ENCODE measurements around the gene COL20A1. TPM values are rescaled to one million over a fixed set of nuclear protein-coding genes. Genes with fewer than 3 reads are reported as not detected.
"Not testable (repeated sequence)": the region's sequence is repeated elsewhere in the genome, so short reads cannot be mapped to it uniquely, and the experiment has no call there.

Gene COL20A1
- total and polyA plus RNA-seq, 2 donors (not counting 1 experiment from before 2014, with no cell fraction given) = not detected

DNA sequence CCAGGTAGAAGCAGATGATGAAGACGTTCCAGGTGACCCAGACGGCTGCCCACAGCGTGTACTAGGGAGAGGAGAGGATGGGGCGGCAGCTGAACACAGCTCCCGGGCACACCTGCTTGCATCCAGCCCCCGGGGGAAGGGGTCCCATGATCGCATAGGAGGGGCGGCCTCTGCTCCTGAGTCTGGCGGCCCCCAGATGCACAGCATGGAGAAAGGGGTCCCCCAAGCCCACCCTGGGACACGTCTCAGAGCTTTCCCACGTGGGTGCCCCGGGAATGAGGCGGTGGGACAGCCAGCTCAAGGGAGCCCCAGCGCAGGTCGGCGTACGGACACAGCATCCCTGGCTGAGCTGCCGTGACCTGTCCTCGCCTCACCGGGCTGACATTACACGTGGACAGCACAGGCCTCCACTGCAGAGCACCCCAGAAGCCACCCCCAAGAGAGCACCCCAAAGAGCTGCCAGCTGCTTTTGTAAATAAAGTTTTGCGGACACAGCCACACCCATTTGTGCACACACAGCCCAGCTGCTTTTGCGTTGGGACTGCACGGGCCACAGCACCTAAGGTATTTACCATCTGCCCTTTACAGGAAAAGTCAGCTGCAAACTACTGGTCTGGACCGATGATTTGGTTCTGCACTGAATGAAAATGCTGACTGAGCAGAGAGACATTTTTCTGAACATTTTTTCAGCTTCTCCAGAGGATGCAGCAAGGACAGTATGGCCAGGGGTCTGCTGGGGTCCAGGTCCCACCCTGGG lies 44.0 kb upstream of the COL20A1 start:
- DNase-seq (ENCODE audit: low read depth in 2 of 2) = no peak
- peaks cover 12% of the 10 kb centered on the region for H3K27me3 ChIP-seq (ENCODE audit: control insufficient read depth, insufficient read depth, low read length)
- no peaks in the 10 kb centered on the region for H4K20me1 ChIP-seq (ENCODE audit: control insufficient read depth, extremely low read depth, insufficient read depth, low read length)
- H3K4me3 ChIP-seq (replicated peaks in 1 of 4; ENCODE audit: control extremely low read depth in 1 of 4, insufficient read depth in 1 of 4, low read depth in 3 of 4, low read length in 4 of 4) = no peak overlapping the region
- H3K9me3 ChIP-seq (ENCODE audit: control insufficient read depth, insufficient read depth, low read depth, low read length) = no peaks in the 10 kb centered on the region
- H3K4me1 ChIP-seq (ENCODE audit: control insufficient read depth, extremely low read depth, insufficient read depth, low read length) = no peaks in the 10 kb centered on the region
- no peaks in the 10 kb centered on the region for H3K36me3 ChIP-seq (ENCODE audit: control insufficient read depth, insufficient read depth, low read length)
- H2AFZ ChIP-seq (ENCODE audit: low read length) = no peak overlapping the region
- H3K4me2 ChIP-seq (ENCODE audit: extremely low read depth, insufficient read depth, low read length) = no peak overlapping the region
- no peak for TF ChIP-seq EZH2 (IDR thresholded peaks at IDR 0.05; ENCODE audit: low read length, missing control alignments)
- TF ChIP-seq, protein P1, sequence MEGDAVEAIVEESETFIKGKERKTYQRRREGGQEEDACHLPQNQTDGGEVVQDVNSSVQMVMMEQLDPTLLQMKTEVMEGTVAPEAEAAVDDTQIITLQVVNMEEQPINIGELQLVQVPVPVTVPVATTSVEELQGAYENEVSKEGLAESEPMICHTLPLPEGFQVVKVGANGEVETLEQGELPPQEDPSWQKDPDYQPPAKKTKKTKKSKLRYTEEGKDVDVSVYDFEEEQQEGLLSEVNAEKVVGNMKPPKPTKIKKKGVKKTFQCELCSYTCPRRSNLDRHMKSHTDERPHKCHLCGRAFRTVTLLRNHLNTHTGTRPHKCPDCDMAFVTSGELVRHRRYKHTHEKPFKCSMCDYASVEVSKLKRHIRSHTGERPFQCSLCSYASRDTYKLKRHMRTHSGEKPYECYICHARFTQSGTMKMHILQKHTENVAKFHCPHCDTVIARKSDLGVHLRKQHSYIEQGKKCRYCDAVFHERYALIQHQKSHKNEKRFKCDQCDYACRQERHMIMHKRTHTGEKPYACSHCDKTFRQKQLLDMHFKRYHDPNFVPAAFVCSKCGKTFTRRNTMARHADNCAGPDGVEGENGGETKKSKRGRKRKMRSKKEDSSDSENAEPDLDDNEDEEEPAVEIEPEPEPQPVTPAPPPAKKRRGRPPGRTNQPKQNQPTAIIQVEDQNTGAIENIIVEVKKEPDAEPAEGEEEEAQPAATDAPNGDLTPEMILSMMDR (conservative IDR thresholded peaks at IDR 0.05 in 1 of 2, IDR thresholded peaks at IDR 0.05 in 1 of 2; ENCODE audit: low read depth in 1 of 2, low read length in 2 of 2) = no peak
- no peak overlapping the region for H3K27ac ChIP-seq (ENCODE audit: insufficient read depth, low read length)
- H3K9ac ChIP-seq (ENCODE audit: insufficient read depth, low read length) = no peak overlapping the region
- no peaks in the 10 kb centered on the region for H3K79me2 ChIP-seq (ENCODE audit: control insufficient read depth, insufficient read depth, low read length)

DNA sequence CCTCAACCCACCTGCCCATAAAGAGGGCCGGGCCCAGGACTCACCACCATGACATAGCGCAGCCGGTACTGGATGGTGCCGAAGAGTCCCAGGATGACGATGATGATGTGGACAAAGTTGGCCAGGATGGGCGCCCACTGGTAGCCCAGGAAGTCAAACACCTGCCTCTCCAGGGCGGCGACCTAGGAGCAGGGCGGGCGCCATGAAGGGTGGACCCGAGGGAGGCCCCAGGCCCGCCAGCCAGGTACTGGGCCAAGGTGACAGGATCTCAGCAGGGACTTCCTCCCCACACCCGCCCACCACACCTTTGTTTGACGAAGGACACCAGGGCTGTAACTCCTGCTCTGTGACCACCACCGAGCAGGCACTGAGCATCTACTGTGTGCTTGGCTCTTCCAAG lies 43.1 kb upstream of the COL20A1 start:
- Histone ChIP-seq H3K9me3 (ENCODE audit: control insufficient read depth, insufficient read depth, low read depth, low read length) (no peaks in the 10 kb centered on the region), H3K9ac (ENCODE audit: insufficient read depth, low read length) (no peak overlapping the region), H3K36me3 (ENCODE audit: control insufficient read depth, insufficient read depth, low read length) (no peaks in the 10 kb centered on the region), H3K27ac (ENCODE audit: insufficient read depth, low read length) (no peak overlapping the region), H3K4me1 (ENCODE audit: control insufficient read depth, extremely low read depth, insufficient read depth, low read length) (no peaks in the 10 kb centered on the region), H4K20me1 (ENCODE audit: control insufficient read depth, extremely low read depth, insufficient read depth, low read length) (no peaks in the 10 kb centered on the region), H3K27me3 (ENCODE audit: control insufficient read depth, insufficient read depth, low read length) (peaks cover 16% of the 10 kb centered on the region), H3K4me3 (replicated peaks in 1 of 4; ENCODE audit: control extremely low read depth in 1 of 4, insufficient read depth in 1 of 4, low read depth in 3 of 4, low read length in 4 of 4) (no peak overlapping the region), H3K79me2 (ENCODE audit: control insufficient read depth, insufficient read depth, low read length) (no peaks in the 10 kb centered on the region), H3K4me2 (ENCODE audit: extremely low read depth, insufficient read depth, low read length) (no peak overlapping the region), H2AFZ (ENCODE audit: low read length) (no peak overlapping the region)
- no peak for TF ChIP-seq EZH2 (IDR thresholded peaks at IDR 0.05; ENCODE audit: low read length, missing control alignments)
- TF ChIP-seq, protein P1 (conservative IDR thresholded peaks at IDR 0.05 in 1 of 2, IDR thresholded peaks at IDR 0.05 in 1 of 2; ENCODE audit: low read depth in 1 of 2, low read length in 2 of 2) = no peak
- DNase-seq (ENCODE audit: low read depth in 2 of 2) = no peak

DNA sequence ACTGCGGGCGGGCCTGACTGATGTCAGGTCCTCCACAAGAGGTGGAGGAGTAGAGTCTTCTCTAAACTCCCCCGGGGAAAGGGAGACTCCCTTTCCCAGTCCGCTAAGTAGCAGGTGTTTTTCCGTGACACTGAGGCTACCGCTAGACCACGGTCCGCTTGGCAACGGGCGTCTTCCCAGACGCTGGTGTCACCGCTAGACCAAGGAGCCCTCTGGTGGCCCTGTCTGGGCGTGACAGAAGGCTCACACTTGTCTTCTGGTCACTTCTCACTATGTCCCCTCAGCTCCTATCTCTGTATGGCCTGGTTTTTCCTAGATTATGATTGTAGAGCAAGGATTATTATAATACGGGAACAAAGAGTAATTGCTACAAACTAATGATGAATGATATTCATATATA lies 41.6 kb upstream of the COL20A1 start:
- not testable (repeated sequence) for H3K4me1 ChIP-seq (ENCODE audit: control insufficient read depth, extremely low read depth, insufficient read depth, low read length); H3K4me3 ChIP-seq (replicated peaks in 1 of 4; ENCODE audit: control extremely low read depth in 1 of 4, insufficient read depth in 1 of 4, low read depth in 3 of 4, low read length in 4 of 4); H3K9me3 ChIP-seq (ENCODE audit: control insufficient read depth, insufficient read depth, low read depth, low read length); H3K36me3 ChIP-seq (ENCODE audit: control insufficient read depth, insufficient read depth, low read length); H3K27ac ChIP-seq (ENCODE audit: insufficient read depth, low read length); H3K79me2 ChIP-seq (ENCODE audit: control insufficient read depth, insufficient read depth, low read length); H3K4me2 ChIP-seq (ENCODE audit: extremely low read depth, insufficient read depth, low read length); H4K20me1 ChIP-seq (ENCODE audit: control insufficient read depth, extremely low read depth, insufficient read depth, low read length); H2AFZ ChIP-seq (ENCODE audit: low read length); DNase-seq (ENCODE audit: low read depth in 2 of 2); H3K9ac ChIP-seq (ENCODE audit: insufficient read depth, low read length)
- H3K27me3 ChIP-seq (ENCODE audit: control insufficient read depth, insufficient read depth, low read length) = peaks cover 31% of the 10 kb centered on the region

All from fibroblast of lung (primary cell).